Measurements from ENCODE around the gene CERS3. TPM values are rescaled to one million over a fixed set of nuclear protein-coding genes. Genes with fewer than 3 reads are reported as not detected.
A peak's percentile ranks its signal among the peaks of the same experiment; 100 is the strongest.

CERS3 gene
- total RNA-seq, 1 donor, result not detected

DNA sequence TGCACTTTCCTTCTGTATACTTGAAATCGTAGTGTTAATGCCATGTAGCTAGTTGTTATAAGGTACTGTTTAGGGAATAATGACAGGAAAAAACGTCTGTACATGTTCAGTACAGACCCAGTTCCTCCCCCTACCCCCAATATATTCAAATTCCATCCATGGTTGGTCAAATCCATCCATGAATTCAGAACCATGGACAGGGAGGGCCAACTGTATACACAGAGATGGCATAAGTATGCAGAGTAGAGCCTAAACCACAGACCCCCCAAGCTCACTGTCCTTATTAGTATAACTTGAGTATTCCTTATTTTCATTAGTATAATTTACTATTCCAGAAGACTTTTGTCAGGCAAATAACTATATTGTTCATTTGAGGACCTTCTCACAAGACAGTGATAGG lies 135.7 kb downstream of the CERS3 start:
- no peak overlapping the region for H3K4me2 ChIP-seq (ENCODE audit: insufficient read depth, low read length)
- H3K4me1 ChIP-seq (ENCODE audit: insufficient read depth, low read length), result no peaks in the 10 kb centered on the region
- TF ChIP-seq, protein P1, sequence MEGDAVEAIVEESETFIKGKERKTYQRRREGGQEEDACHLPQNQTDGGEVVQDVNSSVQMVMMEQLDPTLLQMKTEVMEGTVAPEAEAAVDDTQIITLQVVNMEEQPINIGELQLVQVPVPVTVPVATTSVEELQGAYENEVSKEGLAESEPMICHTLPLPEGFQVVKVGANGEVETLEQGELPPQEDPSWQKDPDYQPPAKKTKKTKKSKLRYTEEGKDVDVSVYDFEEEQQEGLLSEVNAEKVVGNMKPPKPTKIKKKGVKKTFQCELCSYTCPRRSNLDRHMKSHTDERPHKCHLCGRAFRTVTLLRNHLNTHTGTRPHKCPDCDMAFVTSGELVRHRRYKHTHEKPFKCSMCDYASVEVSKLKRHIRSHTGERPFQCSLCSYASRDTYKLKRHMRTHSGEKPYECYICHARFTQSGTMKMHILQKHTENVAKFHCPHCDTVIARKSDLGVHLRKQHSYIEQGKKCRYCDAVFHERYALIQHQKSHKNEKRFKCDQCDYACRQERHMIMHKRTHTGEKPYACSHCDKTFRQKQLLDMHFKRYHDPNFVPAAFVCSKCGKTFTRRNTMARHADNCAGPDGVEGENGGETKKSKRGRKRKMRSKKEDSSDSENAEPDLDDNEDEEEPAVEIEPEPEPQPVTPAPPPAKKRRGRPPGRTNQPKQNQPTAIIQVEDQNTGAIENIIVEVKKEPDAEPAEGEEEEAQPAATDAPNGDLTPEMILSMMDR (IDR thresholded peaks at IDR 0.05; ENCODE audit: extremely low read depth, low read depth, low read length), result no peak
- H4K20me1 ChIP-seq (ENCODE audit: insufficient read depth, low read length), result no peaks in the 10 kb centered on the region
- no peak overlapping the region for H2AFZ ChIP-seq (ENCODE audit: low read length)
- no peaks in the 10 kb centered on the region for H3K36me3 ChIP-seq (ENCODE audit: insufficient read depth, low read length)
- H3K27me3 ChIP-seq (ENCODE audit: insufficient read depth, low read length), result no peaks in the 10 kb centered on the region
- no peak overlapping the region for H3K4me3 ChIP-seq (ENCODE audit: insufficient read depth, low read length)
- H3K79me2 ChIP-seq (ENCODE audit: insufficient read depth, low read length), result no peaks in the 10 kb centered on the region
- no peaks in the 10 kb centered on the region for H3K9me3 ChIP-seq (ENCODE audit: low read depth, low read length)
- no peak for DNase-seq (ENCODE audit: insufficient read length, low spot score, missing footprints)
- H3K27ac ChIP-seq (ENCODE audit: low read depth, low read length), result no peak overlapping the region

DNA sequence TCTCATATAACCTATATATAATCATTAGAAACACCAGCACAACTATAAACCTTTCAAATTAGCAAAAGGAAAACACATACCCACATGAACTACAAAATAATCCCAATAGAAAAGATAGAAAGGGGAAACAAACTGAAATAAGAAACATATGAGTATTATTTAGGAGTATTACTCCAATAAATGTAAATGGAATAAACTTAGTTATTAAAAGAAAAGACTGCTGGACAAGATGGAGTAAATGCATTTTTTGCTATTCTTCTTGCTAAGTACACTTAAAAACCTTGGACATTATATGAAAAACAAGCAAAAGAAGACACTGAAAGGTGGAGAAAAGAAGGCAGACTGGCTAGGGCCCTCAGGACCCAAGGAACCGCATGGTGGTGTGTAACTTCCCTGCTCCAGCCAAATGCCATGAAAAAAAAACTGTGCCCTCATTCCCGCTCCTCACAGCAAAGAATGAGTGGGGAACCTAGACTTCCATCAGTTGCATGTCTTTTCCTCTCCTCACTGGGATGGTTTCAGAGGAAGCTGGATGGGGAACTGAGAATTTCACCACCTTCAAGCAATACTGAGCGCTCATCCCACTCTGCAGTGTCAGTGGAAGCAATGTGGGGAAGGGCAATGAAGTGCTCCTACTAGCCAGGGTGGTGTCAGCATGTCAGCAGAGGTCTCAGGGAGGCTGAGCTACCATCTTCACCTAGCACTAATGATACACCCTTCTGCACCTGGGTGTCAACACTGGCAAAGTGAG lies 143.3 kb downstream of the CERS3 start:
- Histone ChIP-seq H3K27me3 (ENCODE audit: insufficient read depth, low read length) (no peaks in the 10 kb centered on the region), H3K27ac (ENCODE audit: low read depth, low read length) (no peak overlapping the region), H3K4me3 (ENCODE audit: insufficient read depth, low read length) (no peak overlapping the region), H3K79me2 (ENCODE audit: insufficient read depth, low read length) (no peaks in the 10 kb centered on the region), H3K4me1 (ENCODE audit: insufficient read depth, low read length) (no peaks in the 10 kb centered on the region), H3K4me2 (ENCODE audit: insufficient read depth, low read length) (no peak overlapping the region), H3K36me3 (ENCODE audit: insufficient read depth, low read length) (no peaks in the 10 kb centered on the region), H4K20me1 (ENCODE audit: insufficient read depth, low read length) (no peaks in the 10 kb centered on the region), H3K9me3 (ENCODE audit: low read depth, low read length) (no peaks in the 10 kb centered on the region), H2AFZ (ENCODE audit: low read length) (no peak overlapping the region)
- TF ChIP-seq, protein P1 (IDR thresholded peaks at IDR 0.05; ENCODE audit: extremely low read depth, low read depth, low read length), result no peak
- no peak for DNase-seq (ENCODE audit: insufficient read length, low spot score, missing footprints)

DNA sequence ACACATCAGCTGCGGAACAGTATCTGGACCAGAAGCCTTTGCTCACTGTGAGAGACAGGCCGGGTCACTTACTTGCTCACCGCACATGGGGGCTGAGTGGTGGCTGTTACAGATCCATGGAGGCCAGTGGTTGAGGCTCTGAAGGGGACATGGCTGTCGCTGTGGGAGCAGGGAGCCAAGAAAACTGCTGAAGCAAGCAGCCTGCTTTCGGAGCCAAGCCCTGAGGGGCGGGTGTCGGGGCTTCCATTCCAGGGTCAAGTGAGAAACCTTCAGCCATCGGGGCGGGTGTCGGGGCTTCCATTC lies 144.7 kb downstream of the CERS3 start:
- no peaks in the 10 kb centered on the region for H3K36me3 ChIP-seq (ENCODE audit: insufficient read depth, low read length)
- TF ChIP-seq, protein P1 (IDR thresholded peaks at IDR 0.05; ENCODE audit: extremely low read depth, low read depth, low read length), result no peak
- no peak overlapping the region for H3K27ac ChIP-seq (ENCODE audit: low read depth, low read length)
- H3K79me2 ChIP-seq (ENCODE audit: insufficient read depth, low read length), result no peaks in the 10 kb centered on the region
- H4K20me1 ChIP-seq (ENCODE audit: insufficient read depth, low read length), result no peaks in the 10 kb centered on the region
- H3K4me2 ChIP-seq (ENCODE audit: insufficient read depth, low read length), result no peak overlapping the region
- H3K4me1 ChIP-seq (ENCODE audit: insufficient read depth, low read length), result no peaks in the 10 kb centered on the region
- no peaks in the 10 kb centered on the region for H3K27me3 ChIP-seq (ENCODE audit: insufficient read depth, low read length)
- H2AFZ ChIP-seq (ENCODE audit: low read length), result no peak overlapping the region
- no peaks in the 10 kb centered on the region for H3K9me3 ChIP-seq (ENCODE audit: low read depth, low read length)
- no peak for DNase-seq (ENCODE audit: insufficient read length, low spot score, missing footprints)
- H3K4me3 ChIP-seq (ENCODE audit: insufficient read depth, low read length), result no peak overlapping the region

DNA sequence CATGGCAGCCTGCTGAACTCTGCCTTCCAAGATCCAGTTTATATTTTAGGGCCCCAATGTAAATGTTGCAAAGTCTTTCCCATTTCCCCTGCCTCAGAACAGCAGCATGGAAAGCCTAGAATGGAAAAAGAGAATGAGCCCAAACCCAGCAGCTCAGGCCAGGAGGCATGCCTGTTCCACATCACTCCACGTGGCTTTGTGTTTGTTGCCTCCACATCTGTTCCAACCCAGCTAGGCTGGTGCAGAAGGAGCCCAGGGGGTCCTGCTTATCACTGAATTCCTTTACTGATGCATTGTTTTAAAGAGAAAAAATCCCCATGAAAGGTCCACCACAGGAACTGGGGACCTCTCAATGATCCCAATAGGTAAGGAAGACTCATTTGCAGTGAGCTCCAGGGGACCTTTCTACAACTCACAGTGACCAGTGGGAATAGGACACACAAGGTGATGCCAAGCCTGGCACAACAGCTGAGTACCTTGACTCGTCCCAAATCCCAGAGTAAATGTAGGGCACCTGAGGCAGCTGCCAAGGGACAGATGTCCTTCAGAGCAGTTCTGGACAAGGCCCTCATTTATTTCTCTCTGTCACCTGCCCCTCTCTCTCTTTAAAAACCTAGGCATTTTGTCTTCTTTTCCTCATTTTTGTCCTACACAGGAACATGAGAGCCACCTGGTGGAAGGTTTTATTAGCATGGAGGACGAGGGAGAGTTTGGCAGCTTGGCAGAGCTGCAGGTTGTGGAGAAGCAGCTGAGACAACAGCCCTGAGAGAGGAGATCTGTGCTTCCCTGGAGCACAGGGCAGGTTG lies 145.2 kb downstream of the CERS3 start:
- H4K20me1 ChIP-seq (ENCODE audit: insufficient read depth, low read length), result no peaks in the 10 kb centered on the region
- no peaks in the 10 kb centered on the region for H3K9me3 ChIP-seq (ENCODE audit: low read depth, low read length)
- H3K4me3 ChIP-seq (ENCODE audit: insufficient read depth, low read length), result no peak overlapping the region
- H3K36me3 ChIP-seq (ENCODE audit: insufficient read depth, low read length), result no peaks in the 10 kb centered on the region
- H3K4me1 ChIP-seq (ENCODE audit: insufficient read depth, low read length), result no peaks in the 10 kb centered on the region
- H3K79me2 ChIP-seq (ENCODE audit: insufficient read depth, low read length), result no peaks in the 10 kb centered on the region
- H2AFZ ChIP-seq (ENCODE audit: low read length), result no peak overlapping the region
- no peak overlapping the region for H3K27ac ChIP-seq (ENCODE audit: low read depth, low read length)
- TF ChIP-seq, protein P1 (IDR thresholded peaks at IDR 0.05; ENCODE audit: extremely low read depth, low read depth, low read length), result peak; percentile 26
- H3K27me3 ChIP-seq (ENCODE audit: insufficient read depth, low read length), result no peaks in the 10 kb centered on the region
- peak; percentile 8 for DNase-seq (ENCODE audit: insufficient read length, low spot score, missing footprints)
- H3K4me2 ChIP-seq (ENCODE audit: insufficient read depth, low read length), result no peak overlapping the region

Measured in osteoblast (primary cell).